Measurements from ENCODE around the gene KCNIP4.
"Not testable (repeated sequence)": the region's sequence is repeated elsewhere in the genome, so short reads cannot be mapped to it uniquely, and the experiment has no call there.

The KCNIP4 gene

DNA sequence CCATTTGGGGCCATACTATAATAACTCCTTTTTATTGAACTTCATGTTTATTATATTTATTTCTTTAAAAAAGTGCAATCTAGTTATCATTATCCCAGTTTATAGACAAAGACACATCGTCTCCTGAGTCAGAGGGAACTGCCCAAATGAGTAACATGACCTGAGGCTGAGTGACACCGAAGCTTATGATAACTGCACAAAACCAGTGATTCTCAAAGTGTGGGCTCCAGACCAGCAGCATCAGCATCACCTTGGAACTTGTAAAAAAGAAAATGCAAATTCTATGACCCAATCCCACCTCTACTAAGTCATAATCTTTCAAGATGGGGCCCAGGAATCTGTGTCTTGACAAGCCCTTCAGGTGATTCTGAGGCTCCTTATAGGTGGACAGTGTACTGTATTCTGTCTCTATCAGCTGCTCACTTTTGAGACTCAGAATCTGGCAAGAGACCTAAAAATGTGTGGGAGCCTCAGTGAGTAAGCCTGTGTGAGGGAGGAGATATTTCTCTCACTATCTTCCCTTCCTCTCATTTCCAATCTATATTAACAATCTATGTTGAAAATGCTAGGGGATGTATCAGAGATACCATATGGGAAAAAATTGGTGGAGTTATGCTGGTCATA, 1101.3 kb downstream of the KCNIP4 start:
- no peak for DNase-seq (ENCODE audit: low spot score)

DNA sequence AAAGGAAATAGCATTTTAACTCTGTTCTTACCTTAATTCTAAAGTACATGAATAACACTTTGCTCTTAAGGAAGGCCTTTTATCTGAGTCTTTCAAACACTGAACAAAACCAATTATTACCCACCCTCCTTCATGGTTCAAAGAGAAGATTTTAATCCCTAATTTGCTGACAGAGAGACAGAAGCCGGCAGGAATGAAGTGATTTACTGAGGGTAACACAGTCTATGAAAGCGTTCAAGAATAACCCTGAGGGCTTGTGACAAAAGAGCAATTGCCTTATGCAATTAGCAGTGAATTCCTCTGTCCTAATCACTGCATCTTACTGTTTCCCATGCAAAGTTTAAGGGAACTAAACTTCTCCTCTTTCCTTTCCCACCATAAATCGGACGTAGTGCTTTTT, 1104.3 kb downstream of the KCNIP4 start:
- no peak for DNase-seq (ENCODE audit: low spot score)

DNA sequence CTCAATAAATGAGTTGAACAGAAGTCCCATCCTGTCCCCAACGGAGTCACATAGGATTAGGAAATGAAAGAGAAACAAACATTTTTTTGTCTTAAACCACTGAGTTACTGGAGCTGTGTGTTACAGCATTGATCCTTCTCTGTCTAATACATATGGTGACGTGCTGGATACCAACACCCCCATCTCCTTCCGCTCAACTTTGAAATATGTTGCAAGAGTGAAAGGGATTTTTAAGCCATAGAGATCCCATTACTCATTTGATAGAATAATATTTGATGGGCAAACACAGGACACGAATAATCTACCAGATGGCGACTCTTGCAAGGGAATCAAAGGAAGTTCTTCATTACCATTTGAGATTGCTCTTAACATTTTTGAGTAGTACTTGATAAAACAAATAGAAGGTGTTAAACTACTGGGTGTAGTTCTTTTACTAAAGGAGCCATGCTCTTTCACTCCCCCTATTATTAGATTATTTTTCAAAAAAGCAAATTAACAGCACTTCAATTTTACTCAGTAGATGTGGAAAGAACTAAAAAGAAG, 1107.9 kb downstream of the KCNIP4 start:
- no peak for DNase-seq (ENCODE audit: low spot score)

DNA sequence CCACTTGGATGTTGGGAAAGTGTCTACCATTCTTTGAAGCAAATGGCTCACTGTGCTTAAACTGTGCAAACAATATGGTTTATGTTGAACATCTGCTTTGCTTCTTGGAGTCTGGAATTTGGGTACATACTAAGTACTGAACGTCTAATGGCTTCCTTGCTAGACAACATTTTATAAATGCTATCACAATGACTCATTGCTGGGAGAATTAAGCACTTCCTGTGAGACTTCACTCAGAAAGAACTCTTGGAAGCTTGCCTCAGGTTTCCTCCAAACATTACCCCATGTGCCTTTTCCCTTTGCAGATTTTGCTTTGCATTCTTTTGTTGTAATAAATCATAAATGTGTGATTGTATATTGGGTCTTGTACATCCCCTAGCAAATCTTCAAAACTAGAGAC, 1108.6 kb downstream of the KCNIP4 start:
- DNase-seq (ENCODE audit: low spot score): peak; percentile 36

DNA sequence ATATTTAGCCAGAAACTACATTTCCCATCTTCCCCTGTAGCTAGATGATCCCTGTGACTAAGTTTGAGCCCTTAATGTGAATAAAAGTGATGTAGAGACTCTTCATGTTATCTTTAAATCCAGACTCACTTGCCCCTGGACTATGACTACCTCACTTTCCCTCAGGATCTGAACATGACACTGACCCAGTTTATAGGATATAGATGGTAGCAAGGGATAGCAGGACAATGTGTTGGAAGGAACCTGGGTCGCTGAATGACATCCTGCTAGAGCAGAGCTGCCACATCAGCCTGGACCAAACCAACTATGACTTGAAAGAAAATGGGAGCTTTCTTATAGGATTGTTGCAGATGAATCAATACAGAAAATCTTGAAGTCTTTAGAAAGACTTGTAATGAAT, 1110.1 kb downstream of the KCNIP4 start:
- no peak for DNase-seq (ENCODE audit: low spot score)

DNA sequence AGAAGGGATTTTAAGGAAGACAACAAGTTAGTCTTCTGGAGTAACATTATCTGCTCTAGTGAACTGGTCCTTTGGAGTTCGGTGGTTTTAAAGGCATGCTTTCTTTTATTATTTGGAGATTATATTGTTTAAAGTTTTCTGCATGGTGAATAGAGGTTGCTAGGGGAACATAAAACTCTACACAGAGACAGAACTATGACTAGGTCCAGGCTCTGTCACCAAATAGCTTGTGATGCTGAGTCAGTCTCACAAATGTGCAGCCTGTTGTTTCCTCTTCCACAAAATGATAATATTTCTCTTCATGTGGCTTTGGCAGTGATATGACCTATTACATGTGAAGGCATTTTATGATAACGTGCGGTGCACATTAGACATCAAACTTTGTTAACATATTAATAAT, 1115.7 kb downstream of the KCNIP4 start:
- peak; percentile 54 for DNase-seq (ENCODE audit: low spot score)

DNA sequence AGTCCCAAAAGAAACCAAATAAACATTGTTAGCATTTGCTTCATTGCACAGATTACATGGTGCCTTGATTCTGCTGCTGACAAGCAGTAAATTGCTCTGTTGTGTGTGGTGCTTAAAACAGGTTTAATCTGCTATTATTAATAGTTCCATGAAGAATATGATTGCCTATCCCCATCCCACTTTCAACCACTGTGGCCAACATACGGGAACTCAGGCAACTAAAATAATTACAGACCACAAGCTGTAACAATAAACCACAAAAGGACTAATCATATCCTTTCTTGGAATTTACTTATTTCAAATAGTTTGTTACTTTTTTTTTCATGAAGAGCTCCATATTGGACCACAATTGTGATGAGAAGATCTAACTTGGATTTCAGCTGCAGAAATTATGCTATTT, 1116.8 kb downstream of the KCNIP4 start:
- no peak for DNase-seq (ENCODE audit: low spot score)

DNA sequence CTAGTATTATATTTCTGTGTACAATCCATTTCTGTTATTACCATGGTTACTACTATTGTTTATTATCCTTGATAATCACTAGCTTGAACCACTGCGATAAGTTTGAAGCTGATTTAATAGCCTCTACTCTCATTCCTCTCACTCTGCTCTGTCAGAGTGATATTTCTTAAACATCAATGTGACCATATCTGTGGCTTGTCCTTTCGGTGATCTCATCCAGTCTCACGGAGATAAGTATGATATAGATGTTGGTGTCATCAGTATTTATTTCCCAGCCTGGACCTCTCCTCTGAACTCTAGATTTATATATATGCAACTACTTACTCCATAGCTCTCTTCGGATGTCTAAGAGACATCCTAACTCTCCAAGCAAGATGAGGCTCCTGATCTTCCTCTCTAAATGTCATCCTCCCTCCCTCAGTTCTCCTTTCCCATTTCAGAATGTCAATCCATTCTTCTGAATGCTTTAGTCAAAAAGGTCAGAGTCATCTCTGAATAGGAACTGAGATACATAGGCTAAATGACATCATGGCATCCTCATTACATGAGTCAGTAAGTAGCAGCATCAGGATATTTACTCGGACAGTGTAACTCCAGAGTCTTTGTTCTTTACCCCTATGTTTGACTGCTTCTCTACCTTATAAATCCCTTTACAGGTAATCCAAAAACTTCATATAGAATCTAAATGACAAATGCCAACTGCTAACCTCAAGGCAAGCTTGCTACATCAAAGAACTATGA, 1118.8 kb downstream of the KCNIP4 start:
- no peak for DNase-seq (ENCODE audit: low spot score)

DNA sequence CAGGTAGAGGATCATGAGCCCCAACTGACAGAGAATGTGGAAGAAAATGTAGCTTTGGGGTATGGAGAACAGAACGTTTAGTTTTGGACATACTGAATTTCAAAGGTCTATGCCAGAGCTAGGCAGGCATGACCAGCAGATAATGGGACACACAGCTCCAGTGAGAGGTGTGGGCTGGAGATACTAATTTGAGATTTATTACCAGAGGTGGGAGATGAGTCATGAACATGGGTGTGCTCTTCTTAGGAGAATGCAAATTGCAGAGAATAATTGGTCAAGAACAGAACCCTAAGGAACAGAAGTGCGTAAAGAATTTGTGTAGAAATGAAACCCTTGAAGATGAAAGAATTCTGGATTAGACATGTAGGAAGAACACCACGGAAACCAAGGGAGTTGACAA, 1123.1 kb downstream of the KCNIP4 start:
- DNase-seq (ENCODE audit: low spot score): no peak

DNA sequence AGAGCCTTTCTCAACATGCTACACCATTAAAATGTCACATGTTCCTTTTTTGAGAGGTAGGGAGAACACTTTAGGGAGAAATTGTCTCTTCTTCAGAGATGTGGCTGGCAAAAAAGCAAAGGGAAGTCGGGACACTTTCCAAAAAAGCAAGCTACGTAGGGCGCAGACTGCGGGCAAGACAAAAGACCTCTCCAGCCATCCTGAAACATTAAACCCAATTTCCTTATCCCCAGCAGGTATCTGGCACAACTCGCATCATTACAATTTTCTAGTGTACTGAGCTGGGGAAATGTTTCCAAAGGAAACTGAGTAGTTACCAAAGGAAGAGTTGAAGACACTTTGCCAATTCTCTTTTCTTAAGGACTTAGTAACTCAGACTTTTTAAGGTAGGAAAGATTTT, 1132.3 kb downstream of the KCNIP4 start:
- no peak for DNase-seq (ENCODE audit: low spot score)

DNA sequence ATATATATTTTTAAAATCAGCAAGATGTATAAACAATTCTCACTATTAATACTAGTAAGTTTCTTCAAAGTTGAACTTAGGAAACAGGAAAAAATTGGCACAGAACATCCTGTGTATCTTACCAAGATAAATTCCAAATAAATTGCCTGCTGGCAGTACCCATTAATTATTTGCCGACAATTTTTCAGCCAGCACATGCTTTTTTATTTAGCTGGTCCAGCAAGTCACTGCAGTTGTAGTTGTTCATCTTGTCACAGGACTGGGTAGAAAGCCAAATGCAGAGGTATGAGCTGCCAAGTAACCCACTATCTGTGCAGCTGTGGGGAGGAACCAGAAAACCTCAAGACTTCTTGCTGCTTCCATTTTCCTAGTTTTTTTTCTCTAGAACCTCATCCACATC, 1134.9 kb downstream of the KCNIP4 start:
- no peak for DNase-seq (ENCODE audit: low spot score)

DNA sequence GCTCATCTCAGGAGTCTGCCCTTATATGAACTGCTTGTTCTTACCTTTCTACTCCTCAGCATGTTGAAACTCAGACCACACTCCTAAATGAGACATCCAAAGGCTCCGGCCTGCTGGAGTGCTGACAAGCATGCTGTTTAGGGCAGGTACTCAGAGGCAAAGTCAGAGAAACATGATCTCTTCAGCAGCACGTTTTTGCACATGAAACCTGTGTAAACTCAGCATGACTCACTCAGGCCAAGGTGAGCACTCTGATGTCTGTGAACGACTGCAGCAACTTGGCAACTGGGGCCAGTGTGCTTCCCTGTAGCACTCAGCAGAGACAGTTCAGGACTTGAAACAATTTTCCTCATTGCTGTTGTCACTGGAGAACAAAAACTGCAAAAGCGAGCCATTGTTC, 1138.8 kb downstream of the KCNIP4 start:
- no peak for DNase-seq (ENCODE audit: low spot score)

DNA sequence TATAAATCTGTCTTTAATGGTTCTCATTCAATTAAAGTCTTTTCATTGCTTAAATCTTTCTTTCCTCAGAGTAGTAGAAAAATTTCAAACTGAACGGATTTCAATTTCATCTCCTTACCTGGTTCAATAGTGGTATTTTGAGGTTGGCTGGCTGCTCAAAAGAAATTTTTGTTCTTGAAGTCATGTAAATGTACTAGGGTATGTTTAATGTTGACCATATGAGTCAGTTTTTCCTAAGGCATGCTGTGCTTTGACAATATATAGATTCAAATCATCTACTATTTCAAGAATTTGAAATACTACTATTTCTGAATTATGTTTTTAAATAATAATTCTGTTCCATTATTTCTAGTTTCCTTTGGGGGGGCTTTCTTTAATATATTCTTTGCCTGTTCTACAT, 1142.9 kb downstream of the KCNIP4 start:
- DNase-seq (ENCODE audit: low spot score): no peak

DNA sequence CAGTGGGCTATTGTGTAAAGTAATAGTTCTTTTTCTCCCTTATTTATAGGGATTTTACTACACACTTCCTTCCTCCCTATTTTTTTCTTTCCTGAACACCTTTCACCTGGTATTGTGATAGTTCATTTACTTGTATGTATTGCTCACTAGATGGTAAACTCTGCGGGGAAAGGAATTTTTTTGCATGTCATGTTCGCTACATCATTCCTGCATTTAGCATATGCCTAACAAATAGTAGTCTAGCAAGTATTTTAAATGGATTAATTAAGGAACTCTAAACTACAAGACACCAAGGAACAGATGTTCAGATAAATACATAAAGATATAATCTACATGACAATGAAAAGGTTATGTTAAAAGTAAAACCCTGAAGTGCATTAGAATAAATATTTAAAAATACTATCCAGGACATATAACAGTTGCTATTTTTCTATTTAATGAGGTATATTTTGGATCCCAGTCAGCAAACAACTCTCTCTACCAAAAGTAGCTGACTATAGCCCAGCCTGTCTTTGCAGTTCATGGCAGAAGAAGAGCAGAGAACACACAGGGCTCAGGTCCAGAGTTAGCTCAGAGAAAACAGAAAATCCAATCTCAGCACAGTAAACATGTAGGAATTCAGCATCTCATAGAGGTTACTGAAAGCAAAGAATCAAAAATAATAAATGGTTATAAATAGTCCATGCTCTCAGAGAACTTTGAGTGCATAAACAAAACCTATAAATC, 1160.5 kb downstream of the KCNIP4 start:
- no peak for DNase-seq (ENCODE audit: low spot score)

DNA sequence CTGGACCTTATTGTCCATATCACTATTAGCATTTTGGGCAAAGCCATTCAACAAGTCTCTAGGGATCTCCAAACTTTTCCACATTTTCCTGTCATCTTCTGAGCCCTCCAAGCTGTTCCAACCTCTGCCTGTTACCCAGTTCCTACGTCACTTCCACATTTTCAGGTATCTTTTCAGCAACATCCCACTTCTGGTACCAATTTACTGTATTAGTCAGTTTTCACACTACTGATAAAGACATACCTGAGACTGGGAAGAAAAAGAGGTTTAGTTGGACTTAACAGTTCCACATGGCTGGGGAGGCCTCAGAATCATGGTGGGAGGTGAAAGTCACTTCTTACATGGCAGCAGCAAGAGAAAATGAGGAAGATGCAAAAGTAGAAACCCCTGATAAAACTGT, 1165.4 kb downstream of the KCNIP4 start:
- not testable (repeated sequence) for DNase-seq (ENCODE audit: low spot score)

DNA sequence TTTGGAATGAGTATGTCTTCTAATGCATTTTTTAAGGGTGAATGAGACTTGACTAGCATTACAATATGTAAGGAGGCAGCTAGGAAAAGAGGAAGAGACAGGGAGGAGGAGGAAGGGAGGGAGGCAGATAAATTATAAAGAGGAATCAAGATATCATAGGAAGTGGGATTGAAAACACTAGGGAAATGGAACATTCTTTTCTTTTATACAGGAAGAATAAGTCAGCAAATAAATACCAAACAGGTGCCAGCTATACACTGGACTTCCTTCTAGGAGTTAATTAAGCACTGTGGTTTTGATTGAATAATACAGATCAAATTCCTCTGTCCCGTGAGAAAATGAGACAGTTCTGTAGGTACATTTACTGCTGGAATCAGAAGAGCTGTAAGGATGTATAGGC, 1169.7 kb downstream of the KCNIP4 start:
- no peak for DNase-seq (ENCODE audit: low spot score)

DNA sequence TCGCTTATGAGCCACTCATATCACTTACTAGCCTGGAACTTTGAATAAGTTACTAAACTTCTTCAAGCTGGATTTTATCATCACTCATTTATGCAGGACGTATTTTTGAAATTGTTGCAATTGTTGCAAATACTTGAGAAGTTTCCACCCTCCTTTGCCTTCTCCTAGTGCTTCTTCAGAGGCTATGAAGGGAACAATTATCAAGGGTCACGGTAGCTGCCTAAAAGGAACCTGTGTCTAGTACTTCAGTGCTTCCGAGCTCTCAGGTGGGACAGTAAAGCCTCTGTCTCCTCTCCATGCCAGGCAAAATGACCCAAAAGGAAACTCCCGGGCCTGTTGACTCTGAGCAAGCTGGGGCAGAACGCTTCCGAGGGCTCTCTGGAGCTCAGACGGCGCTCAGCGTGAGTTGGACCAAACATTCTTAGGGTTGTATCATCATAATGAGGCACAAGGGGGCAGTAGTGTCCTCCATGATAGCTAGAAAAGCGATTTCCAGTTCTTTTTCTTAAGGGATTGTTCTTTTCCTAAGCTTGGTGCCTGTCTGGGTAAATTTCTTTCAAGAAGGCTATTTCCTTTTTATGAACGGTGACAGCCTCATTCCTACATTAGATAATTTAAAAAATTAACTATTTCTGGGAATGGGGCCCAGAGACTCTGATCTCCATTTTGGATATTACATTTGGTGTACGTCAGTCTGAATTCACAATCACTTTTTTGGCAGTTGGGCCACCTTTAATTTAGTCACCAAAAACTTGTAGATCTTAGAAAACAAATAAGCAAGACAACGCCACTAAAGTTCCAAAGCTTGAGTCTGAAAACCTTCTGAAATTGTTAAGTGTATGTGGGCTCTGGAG, 1175.2 kb downstream of the KCNIP4 start:
- DNase-seq (ENCODE audit: low spot score): peak; percentile 31

DNA sequence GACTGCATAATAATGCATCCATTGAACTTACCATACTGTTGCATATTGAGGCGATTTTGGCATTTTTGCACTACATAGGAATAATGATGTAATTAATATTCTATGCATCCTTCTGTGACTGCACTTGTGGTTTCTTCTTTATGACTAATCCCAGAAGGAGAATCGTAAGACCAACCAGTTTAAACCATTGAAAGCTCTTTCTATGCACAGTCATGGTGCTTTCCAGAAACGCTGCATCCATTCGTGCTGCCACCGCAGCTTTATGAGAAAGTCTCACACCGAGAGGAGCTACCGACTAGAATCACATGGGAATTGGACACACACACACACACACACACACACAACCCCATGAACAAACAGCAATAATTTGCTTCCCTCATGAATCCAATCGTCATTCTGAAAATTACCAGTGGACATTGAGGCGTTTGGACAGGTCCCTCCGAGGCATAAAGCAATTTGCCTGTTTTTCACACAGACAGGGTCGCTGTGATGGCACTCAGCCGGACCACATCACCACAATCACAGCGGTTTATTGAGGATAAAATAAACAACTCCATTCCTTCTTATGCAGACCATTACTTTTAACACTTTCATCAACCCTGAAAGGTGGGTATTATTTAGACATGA, 1184.1 kb downstream of the KCNIP4 start:
- no peak for DNase-seq (ENCODE audit: low spot score)

DNA sequence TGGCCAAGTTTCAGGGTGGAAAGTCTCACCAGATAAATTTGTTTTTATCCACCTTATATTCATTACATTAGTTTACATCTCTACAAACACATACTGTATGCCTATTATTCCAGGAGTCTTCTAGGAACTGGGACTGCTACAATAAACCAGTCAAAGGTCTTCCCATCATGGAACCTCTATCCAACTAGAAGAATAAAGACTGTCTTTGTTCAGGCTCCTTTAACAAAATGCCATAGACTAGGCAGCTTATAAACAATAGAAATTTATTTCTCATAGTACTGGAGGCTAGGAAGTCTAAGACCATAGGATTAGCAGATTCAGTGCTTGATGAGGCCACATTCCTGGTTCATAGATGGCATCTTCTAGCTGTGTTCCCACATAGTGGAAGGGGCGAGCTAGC, 1186.7 kb downstream of the KCNIP4 start:
- DNase-seq (ENCODE audit: low spot score): no peak

DNA sequence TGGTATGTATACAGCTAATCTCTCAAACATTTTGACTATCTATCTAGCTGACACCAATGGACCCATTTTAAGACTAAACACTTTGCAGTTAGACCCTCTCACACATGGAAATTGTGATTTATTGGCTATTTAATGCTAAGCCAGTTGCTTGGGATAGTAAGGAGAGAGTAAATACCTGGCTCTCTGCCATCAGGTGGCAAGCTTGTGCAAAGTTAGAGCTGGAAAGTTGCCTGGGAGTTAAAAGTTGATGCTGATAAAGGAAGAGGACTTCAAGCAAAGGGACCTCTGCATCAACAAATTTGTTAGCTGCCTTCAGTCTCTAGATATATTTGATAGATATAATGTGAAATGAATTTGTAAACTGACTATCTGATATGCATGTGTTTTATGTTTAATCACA, 1187.2 kb downstream of the KCNIP4 start:
- DNase-seq (ENCODE audit: low spot score): no peak

DNA sequence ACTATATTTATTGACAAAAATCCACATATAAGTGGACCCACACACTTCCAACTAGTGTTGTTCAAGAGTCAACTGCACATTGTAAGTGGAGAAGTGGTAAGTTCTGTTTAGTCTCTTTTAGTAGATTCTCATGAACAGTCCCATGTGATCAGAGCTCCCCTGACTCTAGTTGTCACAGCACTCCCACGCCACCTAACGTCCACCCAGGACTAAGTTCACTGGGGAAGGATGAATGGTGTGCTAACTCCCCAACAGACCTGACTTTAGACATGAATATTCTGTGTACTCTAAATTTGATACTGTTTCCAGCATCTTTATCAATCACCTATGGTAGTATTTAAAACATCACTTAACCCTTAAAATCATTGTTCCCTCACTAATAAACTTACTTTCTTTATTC, 1188.5 kb downstream of the KCNIP4 start:
- DNase-seq (ENCODE audit: low spot score): no peak

DNA sequence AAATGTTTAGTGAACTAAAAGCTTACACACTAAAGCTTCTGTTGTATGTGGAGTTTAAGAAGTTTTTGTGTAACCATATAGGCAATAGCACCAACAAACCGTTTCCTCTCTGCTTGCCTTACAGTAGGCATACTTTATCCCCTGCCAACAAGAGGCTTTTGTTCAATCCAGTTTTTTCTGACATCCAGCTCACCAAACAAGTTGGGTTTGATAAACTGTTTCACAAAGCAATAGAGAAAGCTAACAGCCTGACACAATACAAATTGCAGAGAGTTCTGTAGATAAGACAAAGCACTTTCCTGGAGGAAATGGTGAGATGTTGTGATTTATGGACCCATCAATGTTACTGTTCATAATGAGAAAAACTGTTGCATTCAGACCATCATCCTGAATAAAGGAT, 1194.5 kb downstream of the KCNIP4 start:
- no peak for DNase-seq (ENCODE audit: low spot score)
